ENCODE measurements around the gene MRPL10. TPM values are rescaled to one million over a fixed set of nuclear protein-coding genes. Genes with fewer than 3 reads are reported as not detected.

Gene MRPL10
- total and polyA plus RNA-seq, 2 of the 8 experiments (the other 6 are each of a cell fraction or from before 2014, with no cell fraction given): 85.3 to 214 TPM

DNA sequence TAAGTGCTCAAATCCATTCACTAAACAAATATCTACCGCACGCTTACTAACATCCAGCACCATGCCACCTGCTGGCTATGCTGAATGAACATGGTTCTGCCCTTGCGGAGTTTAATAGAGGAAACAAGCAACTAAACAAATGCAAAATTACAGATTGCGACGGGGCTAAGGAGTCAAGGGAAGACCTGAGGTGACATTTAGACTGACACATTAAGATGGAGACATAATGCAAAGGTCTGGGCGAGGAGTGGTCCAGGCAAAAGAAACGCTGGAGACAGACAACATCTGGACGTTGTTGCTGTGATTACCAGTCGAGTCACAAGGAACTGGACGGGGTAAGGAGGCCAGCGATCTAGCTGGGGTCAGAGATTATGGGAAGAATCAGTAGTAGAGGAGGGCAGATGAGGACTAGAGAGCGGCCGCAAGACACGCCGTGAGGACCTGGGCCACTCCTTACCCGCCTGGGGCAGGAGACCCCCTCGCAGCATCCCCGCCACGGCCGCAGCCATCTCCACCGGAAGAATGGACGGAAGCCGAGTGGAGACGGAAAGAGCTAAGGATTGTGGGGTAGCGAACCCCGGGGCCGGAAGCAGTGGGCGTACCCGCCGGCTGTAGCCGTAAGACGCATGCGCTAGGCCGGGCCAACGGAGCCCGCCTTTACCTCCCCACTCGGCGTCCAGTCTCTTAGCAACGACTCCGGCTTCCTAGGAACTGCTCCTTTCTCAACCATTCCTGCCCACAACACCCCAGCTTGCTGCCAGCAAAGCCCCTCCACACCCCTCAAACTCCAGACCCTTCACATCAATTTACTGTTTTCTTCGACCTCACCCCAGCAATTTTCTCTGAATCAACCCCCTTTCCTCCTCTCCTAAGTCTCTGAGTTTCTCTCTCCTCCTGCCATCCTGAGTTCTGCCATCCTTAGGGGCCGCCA is at the start of gene MRPL10, which contains the start of gene LRRC46 (continued):
- TF ChIP-seq ASH2L (IDR thresholded peaks at IDR 0.05; ENCODE audit: low read length): peak; percentile 56
- TF ChIP-seq, protein P1, sequence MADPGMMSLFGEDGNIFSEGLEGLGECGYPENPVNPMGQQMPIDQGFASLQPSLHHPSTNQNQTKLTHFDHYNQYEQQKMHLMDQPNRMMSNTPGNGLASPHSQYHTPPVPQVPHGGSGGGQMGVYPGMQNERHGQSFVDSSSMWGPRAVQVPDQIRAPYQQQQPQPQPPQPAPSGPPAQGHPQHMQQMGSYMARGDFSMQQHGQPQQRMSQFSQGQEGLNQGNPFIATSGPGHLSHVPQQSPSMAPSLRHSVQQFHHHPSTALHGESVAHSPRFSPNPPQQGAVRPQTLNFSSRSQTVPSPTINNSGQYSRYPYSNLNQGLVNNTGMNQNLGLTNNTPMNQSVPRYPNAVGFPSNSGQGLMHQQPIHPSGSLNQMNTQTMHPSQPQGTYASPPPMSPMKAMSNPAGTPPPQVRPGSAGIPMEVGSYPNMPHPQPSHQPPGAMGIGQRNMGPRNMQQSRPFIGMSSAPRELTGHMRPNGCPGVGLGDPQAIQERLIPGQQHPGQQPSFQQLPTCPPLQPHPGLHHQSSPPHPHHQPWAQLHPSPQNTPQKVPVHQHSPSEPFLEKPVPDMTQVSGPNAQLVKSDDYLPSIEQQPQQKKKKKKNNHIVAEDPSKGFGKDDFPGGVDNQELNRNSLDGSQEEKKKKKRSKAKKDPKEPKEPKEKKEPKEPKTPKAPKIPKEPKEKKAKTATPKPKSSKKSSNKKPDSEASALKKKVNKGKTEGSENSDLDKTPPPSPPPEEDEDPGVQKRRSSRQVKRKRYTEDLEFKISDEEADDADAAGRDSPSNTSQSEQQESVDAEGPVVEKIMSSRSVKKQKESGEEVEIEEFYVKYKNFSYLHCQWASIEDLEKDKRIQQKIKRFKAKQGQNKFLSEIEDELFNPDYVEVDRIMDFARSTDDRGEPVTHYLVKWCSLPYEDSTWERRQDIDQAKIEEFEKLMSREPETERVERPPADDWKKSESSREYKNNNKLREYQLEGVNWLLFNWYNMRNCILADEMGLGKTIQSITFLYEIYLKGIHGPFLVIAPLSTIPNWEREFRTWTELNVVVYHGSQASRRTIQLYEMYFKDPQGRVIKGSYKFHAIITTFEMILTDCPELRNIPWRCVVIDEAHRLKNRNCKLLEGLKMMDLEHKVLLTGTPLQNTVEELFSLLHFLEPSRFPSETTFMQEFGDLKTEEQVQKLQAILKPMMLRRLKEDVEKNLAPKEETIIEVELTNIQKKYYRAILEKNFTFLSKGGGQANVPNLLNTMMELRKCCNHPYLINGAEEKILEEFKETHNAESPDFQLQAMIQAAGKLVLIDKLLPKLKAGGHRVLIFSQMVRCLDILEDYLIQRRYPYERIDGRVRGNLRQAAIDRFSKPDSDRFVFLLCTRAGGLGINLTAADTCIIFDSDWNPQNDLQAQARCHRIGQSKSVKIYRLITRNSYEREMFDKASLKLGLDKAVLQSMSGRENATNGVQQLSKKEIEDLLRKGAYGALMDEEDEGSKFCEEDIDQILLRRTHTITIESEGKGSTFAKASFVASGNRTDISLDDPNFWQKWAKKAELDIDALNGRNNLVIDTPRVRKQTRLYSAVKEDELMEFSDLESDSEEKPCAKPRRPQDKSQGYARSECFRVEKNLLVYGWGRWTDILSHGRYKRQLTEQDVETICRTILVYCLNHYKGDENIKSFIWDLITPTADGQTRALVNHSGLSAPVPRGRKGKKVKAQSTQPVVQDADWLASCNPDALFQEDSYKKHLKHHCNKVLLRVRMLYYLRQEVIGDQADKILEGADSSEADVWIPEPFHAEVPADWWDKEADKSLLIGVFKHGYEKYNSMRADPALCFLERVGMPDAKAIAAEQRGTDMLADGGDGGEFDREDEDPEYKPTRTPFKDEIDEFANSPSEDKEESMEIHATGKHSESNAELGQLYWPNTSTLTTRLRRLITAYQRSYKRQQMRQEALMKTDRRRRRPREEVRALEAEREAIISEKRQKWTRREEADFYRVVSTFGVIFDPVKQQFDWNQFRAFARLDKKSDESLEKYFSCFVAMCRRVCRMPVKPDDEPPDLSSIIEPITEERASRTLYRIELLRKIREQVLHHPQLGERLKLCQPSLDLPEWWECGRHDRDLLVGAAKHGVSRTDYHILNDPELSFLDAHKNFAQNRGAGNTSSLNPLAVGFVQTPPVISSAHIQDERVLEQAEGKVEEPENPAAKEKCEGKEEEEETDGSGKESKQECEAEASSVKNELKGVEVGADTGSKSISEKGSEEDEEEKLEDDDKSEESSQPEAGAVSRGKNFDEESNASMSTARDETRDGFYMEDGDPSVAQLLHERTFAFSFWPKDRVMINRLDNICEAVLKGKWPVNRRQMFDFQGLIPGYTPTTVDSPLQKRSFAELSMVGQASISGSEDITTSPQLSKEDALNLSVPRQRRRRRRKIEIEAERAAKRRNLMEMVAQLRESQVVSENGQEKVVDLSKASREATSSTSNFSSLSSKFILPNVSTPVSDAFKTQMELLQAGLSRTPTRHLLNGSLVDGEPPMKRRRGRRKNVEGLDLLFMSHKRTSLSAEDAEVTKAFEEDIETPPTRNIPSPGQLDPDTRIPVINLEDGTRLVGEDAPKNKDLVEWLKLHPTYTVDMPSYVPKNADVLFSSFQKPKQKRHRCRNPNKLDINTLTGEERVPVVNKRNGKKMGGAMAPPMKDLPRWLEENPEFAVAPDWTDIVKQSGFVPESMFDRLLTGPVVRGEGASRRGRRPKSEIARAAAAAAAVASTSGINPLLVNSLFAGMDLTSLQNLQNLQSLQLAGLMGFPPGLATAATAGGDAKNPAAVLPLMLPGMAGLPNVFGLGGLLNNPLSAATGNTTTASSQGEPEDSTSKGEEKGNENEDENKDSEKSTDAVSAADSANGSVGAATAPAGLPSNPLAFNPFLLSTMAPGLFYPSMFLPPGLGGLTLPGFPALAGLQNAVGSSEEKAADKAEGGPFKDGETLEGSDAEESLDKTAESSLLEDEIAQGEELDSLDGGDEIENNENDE (IDR thresholded peaks at IDR 0.05; ENCODE audit: insufficient replicate concordance, low read length): no peak
- TF ChIP-seq SIN3A (conservative IDR thresholded peaks at IDR 0.05 in 1 of 2, IDR thresholded peaks at IDR 0.05 in 1 of 2; ENCODE audit: low read depth in 1 of 2, low read length in 2 of 2): peak; percentile 65 to 83; a peak in 3 of 4 replicates
- TF ChIP-seq TBP (IDR thresholded peaks at IDR 0.05; ENCODE audit: low read depth, low read length): peak; percentile 67
- TF ChIP-seq EGR1 (IDR thresholded peaks at IDR 0.05; ENCODE audit: borderline replicate concordance, low read depth, low read length): peak; percentile 70; the same call in 1 of the 2 replicates
- TF ChIP-seq HDAC2 (IDR thresholded peaks at IDR 0.05; ENCODE audit: borderline replicate concordance in 1 of 2, low read depth in 2 of 2, low read length in 2 of 2): no peak
- no peak for TF ChIP-seq TCF12 (IDR thresholded peaks at IDR 0.05; ENCODE audit: low read depth, low read length)
- TF ChIP-seq TEAD4 (IDR thresholded peaks at IDR 0.05; ENCODE audit: low read depth, low read length): 0 out of 2 replicates have a peak, but pooled peaks have one; percentile 33
- no peak for TF ChIP-seq GTF2F1 (IDR thresholded peaks at IDR 0.05; ENCODE audit: borderline replicate concordance, low read depth, low read length)

All from H1 (cell line).